IMR-90 (cell line): ENCODE measurements around the gene RDH13. TPM values are rescaled to one million over a fixed set of nuclear protein-coding genes. Genes with fewer than 3 reads are reported as not detected.

Experiments used
- ATAC-seq: fragments of 200-7000 bp; cut with Tn5 transposase; 2 replicates; pipeline ENCODE4 v1.9.1; 2020; ENCODE audit warnings: low read depth, mild to moderate bottlenecking, moderate library complexity
- BruUV-seq: library from RNA; stranded (reverse); fragments of 400-500 nt; replicated peaks from 2 replicates; lab custom pipeline; 2021; lab: Mats Ljungman, UMichigan
- CTCF ChIA-PET: fragments of 300-600 bp; formaldehyde crosslinking; extraction: SDS; loops from one replicate; lab custom pipeline; 2021; ENCODE audit warnings: antibody characterized with exemption; lab: Yijun Ruan, JAX
- POLR2A ChIA-PET: fragments of 300-600 bp; sonication (Branson Sonifier 250); formaldehyde crosslinking; loops from one replicate; lab custom pipeline; 2022; ENCODE audit warnings: antibody characterized with exemption; ENCODE audit not compliant: unreplicated experiment; lab: Charles Lee
- DNase-seq: peaks from one replicate; pipeline ENCODE4 v3.0.0; 2013
- H2AFZ ChIP-seq: replicated peaks from 2 replicates; pipeline ENCODE3; 2013; ENCODE audit warnings: low read length, mild to moderate bottlenecking; ENCODE audit not compliant: poor library complexity
- H2AK5ac ChIP-seq: 2 replicates; pipeline ENCODE4 v1.6.1; 2013; ENCODE audit warnings: low read depth, low read length, inconsistent platforms
- H2AK9ac ChIP-seq: replicated peaks from 2 replicates; pipeline ENCODE3; 2013; ENCODE audit warnings: mild to moderate bottlenecking, low read depth, low read length, moderate library complexity; ENCODE audit not compliant: poor library complexity
- H2BK120ac ChIP-seq: 2 replicates; pipeline ENCODE4 v1.6.1; 2013; ENCODE audit warnings: low read depth, low read length, inconsistent platforms
- H2BK15ac ChIP-seq: 3 replicates; pipeline ENCODE4 v1.6.1; 2013; ENCODE audit warnings: low read depth, low read length, inconsistent platforms
- H2BK20ac ChIP-seq: 2 replicates; pipeline ENCODE4 v1.6.1; 2013; ENCODE audit warnings: low read depth, mild to moderate bottlenecking, inconsistent platforms, low read length, moderate library complexity
- H2BK5ac ChIP-seq: 2 replicates; pipeline ENCODE4 v1.6.1; 2013; ENCODE audit warnings: mild to moderate bottlenecking, low read depth, low read length, inconsistent platforms; ENCODE audit not compliant: poor library complexity, severe bottlenecking
- H3K14ac ChIP-seq: replicated peaks from 2 replicates; pipeline ENCODE4 v1.6.1; 2013; ENCODE audit warnings: low read depth, low read length, inconsistent platforms
- H3K18ac ChIP-seq: 2 replicates; pipeline ENCODE4 v1.6.1; 2013; ENCODE audit warnings: low read depth, low read length, control low read depth
- H3K23ac ChIP-seq: 2 replicates; pipeline ENCODE4 v1.6.1; 2013; ENCODE audit warnings: low read depth, low read length, inconsistent platforms
- H3K27ac ChIP-seq: 2 replicates; pipeline ENCODE4 v1.5.1; 2013; ENCODE audit warnings: mild to moderate bottlenecking, control low read depth, low read length; ENCODE audit not compliant: insufficient read depth
- H3K27me3 ChIP-seq: 2 replicates; pipeline ENCODE4 v1.6.1; 2013; ENCODE audit warnings: low read length; ENCODE audit not compliant: control insufficient read depth, insufficient read depth
- H3K36me3 ChIP-seq: 2 replicates; pipeline ENCODE4 v1.6.1; 2013; ENCODE audit warnings: low read length, mixed read lengths; ENCODE audit not compliant: control insufficient read depth, insufficient read depth
- H3K4ac ChIP-seq: 2 replicates; pipeline ENCODE4 v1.6.1; 2013; ENCODE audit warnings: low read depth, low read length, inconsistent platforms
- H3K4me1 ChIP-seq: 2 replicates; pipeline ENCODE4 v1.6.1; 2013; ENCODE audit warnings: low read length, mixed read lengths; ENCODE audit not compliant: control insufficient read depth, insufficient read depth
- H3K4me2 ChIP-seq: 2 replicates; pipeline ENCODE4 v1.6.1; 2013; ENCODE audit warnings: low read depth, mild to moderate bottlenecking, control low read depth, low read length, moderate library complexity
- H3K4me3 ChIP-seq: 2 replicates; pipeline ENCODE4 v1.5.1; 2013; ENCODE audit warnings: low read depth, mild to moderate bottlenecking, control low read depth, low read length, moderate library complexity; ENCODE audit not compliant: insufficient read depth
- H3K56ac ChIP-seq: 2 replicates; pipeline ENCODE4 v1.6.1; 2013; ENCODE audit warnings: low read length, inconsistent platforms; ENCODE audit not compliant: insufficient read depth; ENCODE audit errors: extremely low read depth
- H3K79me1 ChIP-seq, 2 experiments: 2 replicates each; pipeline ENCODE4 v1.6.1; 2013; ENCODE audit warnings: low read length in 2 of 2, inconsistent platforms in 1 of 2, low read depth in 1 of 2
- H3K9ac ChIP-seq: 2 replicates; pipeline ENCODE4 v1.6.1; 2013; ENCODE audit warnings: low read depth, low read length, control low read depth
- H3K9me1 ChIP-seq: 2 replicates; pipeline ENCODE4 v1.6.1; 2013; ENCODE audit warnings: low read length, inconsistent platforms; ENCODE audit not compliant: insufficient read depth
- H3K9me3 ChIP-seq: 2 replicates; pipeline ENCODE4 v1.6.1; 2013; ENCODE audit warnings: low read length; ENCODE audit not compliant: control insufficient read depth, insufficient read depth
- H4K20me1 ChIP-seq: 2 replicates; pipeline ENCODE4 v1.6.1; 2013; ENCODE audit warnings: low read length, inconsistent platforms; ENCODE audit not compliant: insufficient read depth
- H4K5ac ChIP-seq: 2 replicates; pipeline ENCODE4 v1.6.1; 2013; ENCODE audit warnings: mild to moderate bottlenecking, low read depth, low read length, control low read depth
- H4K8ac ChIP-seq, 2 experiments: 2 replicates each; pipeline ENCODE4 v1.6.1; 2013; ENCODE audit warnings: low read depth in 2 of 2, low read length in 2 of 2, control low read depth in 1 of 2, inconsistent platforms in 1 of 2
- H4K91ac ChIP-seq: 2 replicates; pipeline ENCODE4 v1.6.1; 2013; ENCODE audit warnings: low read depth, low read length, inconsistent platforms; ENCODE audit not compliant: insufficient read depth
- CTCF ChIP-seq: conservative IDR thresholded peaks from 2 replicates; pipeline ENCODE4 v1.5.1; 2012; ENCODE audit warnings: mild to moderate bottlenecking, low read depth, low read length, improper control_type of control experiment
- SMC3 ChIP-seq: fragments of 150-350 bp; IDR thresholded peaks from 2 replicates; pipeline ENCODE4 v1.6.1; 2016; ENCODE audit warnings: low read depth, mild to moderate bottlenecking, antibody characterized with exemption, low read length, moderate library complexity
- WGBS, 2 experiments: methylation state at CpG; one replicate each; pipeline versions ENCODE4 v1.1.5 to v1.1.7; 2013; ENCODE audit warnings: missing lambda C conversion rate in 2 of 2; ENCODE audit not compliant: insufficient read length in 1 of 2; ENCODE audit errors: extremely low coverage in 2 of 2; 5-methylcytosine and 5-hydroxymethylcytosine counted together
- dilution Hi-C: fragments of 300-500 bp; cut with HindIII; formaldehyde crosslinking; loops from one replicate; pipeline ENCODE4 v1.14.3; 2018; ENCODE audit warnings: low sequenced_read_pairs; ENCODE audit not compliant: unreplicated experiment
- in situ Hi-C: fragments of 300-500 bp; cut with MboI; formaldehyde crosslinking; loops from 3 replicates; pipeline ENCODE4 v1.14.3; 2019; ENCODE audit warnings: low sequenced_read_pairs, inconsistent platforms, mixed read lengths
- intact Hi-C: fragments of 100-400 bp; cut with micrococcal nuclease; formaldehyde crosslinking; loops from 2 replicates; pipeline ENCODE4 v1.10.0; 2022
- polyA plus RNA-seq, 3 experiments: library from polyadenylated mRNA; depleted of rRNA; stranded (reverse); fragments of >200 nt; gene quantifications; 2 replicates each; pipeline ENCODE4 v1.2.3, GENCODE V29; 2012; ENCODE audit warnings: low replicate concordance in 1 of 3
- total RNA-seq: library from RNA; depleted of rRNA; stranded (reverse); fragments of >200 nt; gene quantifications from 2 replicates; pipeline ENCODE4 v1.2.3, GENCODE V29; 2012

RDH13 gene
- total and polyA plus RNA-seq, 2 of the 4 experiments (the other 2 are of a cell fraction) = 7.5 to 7.8 TPM

GRCh38 chr19:55111238-55111831 is 48.4 kb upstream of the RDH13 start:
- no peak overlapping the region for H3K14ac ChIP-seq
- H3K79me1 ChIP-seq = peaks cover 19 to 72% of the 10 kb centered on the region in 2 experiments
- intact Hi-C loops (no loop called here), in situ Hi-C loops (loop anchor here (25.0 kb wide), 1 partner anchor 526 kb away; the partner anchor contains the start of genes CCDC106, ZNF580 and ZNF581), dilution Hi-C loops (no loop called here)
- H2BK15ac ChIP-seq = no peak overlapping the region
- peaks cover 74% of the 10 kb centered on the region for H4K20me1 ChIP-seq
- no peak overlapping the region for H2AK5ac ChIP-seq
- peaks cover 26% of the 10 kb centered on the region for H3K36me3 ChIP-seq
- WGBS, 2 experiments = 93% methylated on average over 8 of the region's 21 CpGs; no CpG with 5 or more reads in 1 of the 2 experiments
- H4K5ac ChIP-seq = no peak overlapping the region
- no peak overlapping the region for H2BK120ac ChIP-seq
- ChIA-PET CTCF (no interaction called here), POLR2A (no interaction called here)
- TF ChIP-seq SMC3 = no peak
- no peak for TF ChIP-seq CTCF
- no peaks in the 10 kb centered on the region for H3K27me3 ChIP-seq
- H2AFZ ChIP-seq = no peak overlapping the region
- H4K91ac ChIP-seq = no peak overlapping the region
- H3K9me3 ChIP-seq = no peaks in the 10 kb centered on the region
- H3K4me2 ChIP-seq = no peak overlapping the region
- H3K9me1 ChIP-seq = peaks cover 10% of the 10 kb centered on the region
- DNase-seq = no peak
- no peak overlapping the region for H4K8ac ChIP-seq
- no peak overlapping the region for H3K18ac ChIP-seq
- no peak overlapping the region for H3K9ac ChIP-seq
- no peak overlapping the region for H3K23ac ChIP-seq
- no peak overlapping the region for H2AK9ac ChIP-seq
- ATAC-seq = no peak
- BruUV-seq = no TSS peak
- H3K4me3 ChIP-seq = no peak overlapping the region
- H3K27ac ChIP-seq = no peak overlapping the region
- peaks cover 13% of the 10 kb centered on the region for H3K4me1 ChIP-seq
- no peak overlapping the region for H2BK20ac ChIP-seq
- no peak overlapping the region for H3K56ac ChIP-seq
- H3K4ac ChIP-seq = no peak overlapping the region
- H2BK5ac ChIP-seq = no peak overlapping the region
